ENCODE data around the gene C2CD4A. TPM values are rescaled to one million over a fixed set of nuclear protein-coding genes. Genes with fewer than 3 reads are reported as not detected.

The C2CD4A gene
- total RNA-seq, 1 donor from 2014 or later, result 0.18 TPM

DNA sequence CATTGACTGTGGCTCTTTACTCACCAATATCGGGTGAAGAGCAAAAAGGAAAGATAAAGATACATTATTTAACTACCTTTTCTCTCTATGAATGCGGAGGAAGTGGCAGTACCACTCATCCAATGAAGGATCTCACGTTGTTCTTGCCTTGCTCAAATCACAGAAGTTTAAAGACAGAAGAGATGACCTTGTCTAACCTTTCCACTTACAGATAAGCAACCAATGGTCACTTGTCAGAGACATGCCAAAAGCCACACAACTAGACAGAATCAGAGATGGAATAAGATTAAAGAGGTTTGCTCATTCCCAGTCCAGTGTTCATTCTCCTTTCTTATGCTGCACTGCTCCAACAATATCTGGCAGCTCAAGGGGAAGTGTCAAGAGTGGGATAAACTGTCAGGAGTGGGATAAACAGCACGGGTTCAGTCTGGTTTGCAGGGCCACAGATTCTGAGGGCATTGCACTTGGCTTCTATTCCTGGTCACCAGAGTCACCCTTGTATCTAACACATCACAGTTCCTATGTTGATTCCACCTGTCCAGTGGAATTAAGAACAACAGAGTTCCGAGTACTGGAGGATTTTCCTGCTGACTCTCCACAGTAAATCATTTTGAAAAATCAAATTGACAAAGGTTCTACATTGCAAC, 13.2 kb upstream of the C2CD4A start:
- no peak overlapping the region for H3K4me3 Mint-ChIP-seq (ENCODE audit: unreplicated experiment)
- peaks cover 44% of the 10 kb centered on the region for H3K4me1 Mint-ChIP-seq (ENCODE audit: unreplicated experiment)
- peaks cover 3% of the 10 kb centered on the region for H3K27me3 Mint-ChIP-seq (ENCODE audit: unreplicated experiment)
- TF ChIP-seq, protein P1, sequence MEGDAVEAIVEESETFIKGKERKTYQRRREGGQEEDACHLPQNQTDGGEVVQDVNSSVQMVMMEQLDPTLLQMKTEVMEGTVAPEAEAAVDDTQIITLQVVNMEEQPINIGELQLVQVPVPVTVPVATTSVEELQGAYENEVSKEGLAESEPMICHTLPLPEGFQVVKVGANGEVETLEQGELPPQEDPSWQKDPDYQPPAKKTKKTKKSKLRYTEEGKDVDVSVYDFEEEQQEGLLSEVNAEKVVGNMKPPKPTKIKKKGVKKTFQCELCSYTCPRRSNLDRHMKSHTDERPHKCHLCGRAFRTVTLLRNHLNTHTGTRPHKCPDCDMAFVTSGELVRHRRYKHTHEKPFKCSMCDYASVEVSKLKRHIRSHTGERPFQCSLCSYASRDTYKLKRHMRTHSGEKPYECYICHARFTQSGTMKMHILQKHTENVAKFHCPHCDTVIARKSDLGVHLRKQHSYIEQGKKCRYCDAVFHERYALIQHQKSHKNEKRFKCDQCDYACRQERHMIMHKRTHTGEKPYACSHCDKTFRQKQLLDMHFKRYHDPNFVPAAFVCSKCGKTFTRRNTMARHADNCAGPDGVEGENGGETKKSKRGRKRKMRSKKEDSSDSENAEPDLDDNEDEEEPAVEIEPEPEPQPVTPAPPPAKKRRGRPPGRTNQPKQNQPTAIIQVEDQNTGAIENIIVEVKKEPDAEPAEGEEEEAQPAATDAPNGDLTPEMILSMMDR (IDR thresholded peaks at IDR 0.05; ENCODE audit: unreplicated experiment), result no peak
- H3K36me3 Mint-ChIP-seq (ENCODE audit: low read depth, unreplicated experiment), result peaks cover 9% of the 10 kb centered on the region
- H3K27ac Mint-ChIP-seq (ENCODE audit: unreplicated experiment), result no peak overlapping the region
- no peak for DNase-seq (ENCODE audit: low spot score)
- H3K9me3 Mint-ChIP-seq (ENCODE audit: unreplicated experiment), result no peaks in the 10 kb centered on the region

DNA sequence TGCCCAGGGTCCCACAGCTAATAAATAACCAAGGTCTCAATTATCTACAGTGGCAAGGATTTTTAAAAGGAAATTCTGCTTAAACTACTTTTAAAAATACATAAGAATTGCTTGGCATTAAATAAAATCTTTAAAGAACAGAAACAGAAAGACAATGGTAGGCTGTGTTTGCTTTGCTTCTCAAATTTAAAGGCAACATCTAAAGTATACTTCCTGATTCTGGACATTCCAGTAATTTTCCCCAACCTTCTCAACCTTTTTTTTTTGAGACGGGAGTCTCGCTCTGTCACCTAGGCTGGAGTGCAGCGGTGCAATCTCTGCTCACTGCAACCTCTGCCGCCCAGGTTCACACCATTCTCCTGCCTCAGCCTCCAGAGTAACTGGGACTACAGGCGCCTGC, 11.8 kb upstream of the C2CD4A start:
- peaks cover 45% of the 10 kb centered on the region for H3K4me1 Mint-ChIP-seq (ENCODE audit: unreplicated experiment)
- H3K27me3 Mint-ChIP-seq (ENCODE audit: unreplicated experiment), result peaks cover 3% of the 10 kb centered on the region
- peaks cover 6% of the 10 kb centered on the region for H3K36me3 Mint-ChIP-seq (ENCODE audit: low read depth, unreplicated experiment)
- no peak for DNase-seq (ENCODE audit: low spot score)
- TF ChIP-seq, protein P1 (IDR thresholded peaks at IDR 0.05; ENCODE audit: unreplicated experiment), result no peak
- no peak overlapping the region for H3K4me3 Mint-ChIP-seq (ENCODE audit: unreplicated experiment)
- no peaks in the 10 kb centered on the region for H3K9me3 Mint-ChIP-seq (ENCODE audit: unreplicated experiment)
- no peak overlapping the region for H3K27ac Mint-ChIP-seq (ENCODE audit: unreplicated experiment)

DNA sequence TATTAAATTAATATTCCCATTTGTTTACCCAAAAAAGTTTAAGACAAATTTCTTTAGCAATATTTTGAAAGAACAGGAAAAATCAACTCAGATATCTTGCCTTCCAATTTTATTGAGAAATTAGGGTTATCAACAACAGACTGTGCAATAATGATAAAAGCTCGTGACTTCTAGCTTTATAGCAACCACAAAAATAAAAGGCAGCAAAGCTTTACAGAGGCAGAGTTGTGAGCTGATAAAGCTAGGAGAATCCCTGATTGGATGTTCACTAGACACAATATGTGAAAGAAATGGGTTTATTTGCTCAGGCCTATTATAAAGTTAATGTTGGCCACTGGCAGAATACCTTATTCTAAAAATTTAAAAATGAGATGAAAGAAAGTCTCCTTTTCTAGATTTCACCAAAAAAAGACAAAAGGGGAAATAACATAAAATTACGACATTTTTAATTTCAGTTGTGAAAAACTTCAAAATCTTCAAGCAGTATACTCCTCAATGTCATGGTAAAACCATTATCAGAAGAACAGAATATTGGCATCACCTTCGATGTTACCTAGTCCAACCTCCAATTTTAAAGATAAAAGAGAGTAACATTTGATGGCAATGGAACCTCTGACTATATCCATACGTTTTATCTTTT, 9.3 kb upstream of the C2CD4A start:
- TF ChIP-seq, protein P1 (IDR thresholded peaks at IDR 0.05; ENCODE audit: unreplicated experiment), result no peak
- Mint-ChIP-seq H3K4me3 (ENCODE audit: unreplicated experiment) (no peak overlapping the region), H3K9me3 (ENCODE audit: unreplicated experiment) (no peaks in the 10 kb centered on the region), H3K27ac (ENCODE audit: unreplicated experiment) (no peak overlapping the region), H3K36me3 (ENCODE audit: low read depth, unreplicated experiment) (peaks cover 6% of the 10 kb centered on the region), H3K4me1 (ENCODE audit: unreplicated experiment) (peaks cover 40% of the 10 kb centered on the region), H3K27me3 (ENCODE audit: unreplicated experiment) (peaks cover 3% of the 10 kb centered on the region)
- no peak for DNase-seq (ENCODE audit: low spot score)

DNA sequence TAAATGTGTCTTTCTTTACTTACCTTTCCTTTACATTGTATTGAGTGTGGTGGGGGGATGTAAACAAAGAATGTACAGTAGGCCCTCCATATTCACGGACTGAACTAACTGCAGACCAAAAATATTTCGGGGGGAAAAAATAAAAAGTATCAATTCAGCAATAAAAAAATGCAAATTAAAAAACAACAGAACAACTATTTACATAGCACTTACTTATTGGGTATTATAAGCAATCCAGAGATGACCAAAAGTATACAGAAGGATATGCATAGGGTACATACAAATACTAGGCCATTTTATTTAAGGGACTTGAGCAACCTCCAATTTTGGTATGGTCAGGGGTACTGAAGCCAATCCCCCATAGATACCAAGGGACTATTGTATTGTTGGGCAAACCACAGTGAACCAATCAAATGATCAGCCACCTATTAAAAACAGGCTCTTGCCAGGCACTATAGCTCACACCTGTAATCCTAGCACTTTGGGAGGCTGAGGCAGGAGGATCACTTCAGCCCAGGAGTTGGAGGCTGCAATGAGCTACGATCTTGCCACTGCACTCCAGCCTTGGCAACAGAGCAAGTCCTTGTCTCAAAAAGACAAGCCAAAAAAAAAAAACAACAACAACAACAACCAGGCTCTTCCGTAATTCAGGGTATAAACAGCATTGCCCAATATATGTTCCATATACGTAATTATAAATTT, 8.3 kb upstream of the C2CD4A start:
- Mint-ChIP-seq H3K4me3 (ENCODE audit: unreplicated experiment) (no peak overlapping the region), H3K36me3 (ENCODE audit: low read depth, unreplicated experiment) (peaks cover 6% of the 10 kb centered on the region), H3K4me1 (ENCODE audit: unreplicated experiment) (peaks cover 35% of the 10 kb centered on the region), H3K27me3 (ENCODE audit: unreplicated experiment) (peaks cover 4% of the 10 kb centered on the region), H3K9me3 (ENCODE audit: unreplicated experiment) (no peaks in the 10 kb centered on the region), H3K27ac (ENCODE audit: unreplicated experiment) (no peak overlapping the region)
- TF ChIP-seq, protein P1 (IDR thresholded peaks at IDR 0.05; ENCODE audit: unreplicated experiment), result no peak
- no peak for DNase-seq (ENCODE audit: low spot score)

Measured in endothelial cell (in vitro differentiated cells).